NCI-H510A treated with DMSO at 0.1 percent for 48 hours (cell line): ENCODE data around the gene PHF19.
A peak's percentile ranks its signal among the peaks of the same experiment; 100 is the strongest.

Experiments used
- DNase-seq: peaks from one replicate; lab custom pipeline; 2025; lab: John Stamatoyannopoulos, UW

PHF19 gene

DNA sequence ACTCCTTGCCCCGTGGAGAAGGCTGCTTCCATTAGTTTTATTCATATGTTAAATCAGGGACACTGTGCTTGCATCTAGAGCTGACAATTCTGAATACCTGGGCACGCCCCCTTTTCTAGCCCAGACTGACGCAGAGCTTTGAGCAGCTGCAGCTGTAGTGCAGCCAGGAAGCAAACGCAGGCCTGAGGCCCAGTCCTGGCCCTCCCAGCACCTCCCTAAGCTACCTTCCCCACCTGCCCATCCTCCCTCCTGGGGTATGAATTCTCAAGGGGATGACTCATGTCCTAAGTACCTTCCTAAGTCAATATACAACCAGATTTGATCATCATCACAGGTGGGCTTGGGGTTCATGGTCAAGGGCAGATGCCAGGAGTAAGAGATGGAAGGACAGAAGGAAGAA is 3.5 kb downstream of the PHF19 start:
- peak; percentile 77 for DNase-seq

- no peak for DNase-seq
Measured at GRCh38 chr9:120872791-120873502, 4.0 kb downstream of the PHF19 start.

- DNase-seq: no peak
Measured at GRCh38 chr9:120870206-120870605, 6.8 kb downstream of the PHF19 start.

DNA sequence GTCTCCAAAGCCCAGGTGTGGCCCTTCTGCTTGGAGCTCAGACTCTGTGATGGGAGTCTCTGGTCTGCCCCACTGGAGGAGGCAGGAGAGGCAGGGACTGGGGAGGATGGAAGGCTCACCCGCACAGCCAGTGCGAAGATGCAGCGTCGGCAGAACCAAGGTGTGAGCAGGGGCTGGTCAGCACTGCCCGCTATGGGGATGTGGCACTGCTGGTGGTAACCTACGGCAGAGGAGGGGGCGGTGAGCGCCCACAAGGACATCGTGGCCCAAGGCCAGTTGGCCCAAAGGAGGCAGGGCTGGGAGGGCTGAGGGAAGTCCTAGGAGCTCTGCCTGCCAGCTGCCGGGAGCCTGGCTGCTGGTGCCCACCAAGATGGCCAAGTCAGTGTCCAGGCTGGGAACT is 7.3 kb downstream of the PHF19 start:
- no peak for DNase-seq

DNA sequence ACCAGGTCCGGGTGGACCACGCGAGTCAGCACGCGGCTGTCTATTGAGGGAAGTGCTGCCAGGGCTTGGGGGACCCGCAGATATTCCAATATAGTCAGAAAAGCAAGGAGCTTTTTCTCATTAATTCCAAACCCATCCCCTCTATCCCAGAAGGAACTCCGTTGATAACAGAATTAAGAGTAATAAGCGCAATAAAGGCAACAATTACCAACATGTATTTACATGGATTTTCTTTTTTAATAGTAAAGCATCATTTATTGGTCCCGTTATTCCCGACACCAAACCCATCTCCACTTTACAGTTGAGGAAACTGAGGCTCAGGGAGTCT is 7.7 kb downstream of the PHF19 start:
- DNase-seq: no peak

- no peak for DNase-seq
Measured at GRCh38 chr9:120868676-120869359, 8.2 kb downstream of the PHF19 start.

- no peak for DNase-seq
Measured at GRCh38 chr9:120868339-120868675, 8.7 kb downstream of the PHF19 start.

- no peak for DNase-seq
Measured at GRCh38 chr9:120867676-120868338, 9.2 kb downstream of the PHF19 start.

DNA sequence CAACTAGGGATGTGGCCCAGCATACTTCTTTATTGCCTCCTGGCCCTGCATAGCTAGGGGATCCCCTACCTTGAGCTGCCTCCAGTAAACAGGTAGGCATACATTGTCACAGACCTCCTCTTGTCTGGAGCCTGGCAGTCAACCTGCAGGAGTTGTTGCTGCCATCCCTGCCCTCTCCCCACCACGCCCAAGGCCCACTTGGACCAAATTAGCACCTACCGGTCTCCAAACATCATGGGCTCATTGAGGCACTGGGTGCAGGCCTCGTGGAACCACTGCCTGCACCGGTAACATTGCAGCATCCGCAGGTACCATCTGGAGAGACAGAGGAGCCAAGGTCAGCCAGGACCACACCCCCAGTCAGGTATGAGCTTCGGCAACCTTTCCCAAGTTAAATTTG is 10.3 kb downstream of the PHF19 start:
- DNase-seq: no peak

- DNase-seq: no peak
Measured at GRCh38 chr9:120865809-120866208, 11.2 kb downstream of the PHF19 start.

DNA sequence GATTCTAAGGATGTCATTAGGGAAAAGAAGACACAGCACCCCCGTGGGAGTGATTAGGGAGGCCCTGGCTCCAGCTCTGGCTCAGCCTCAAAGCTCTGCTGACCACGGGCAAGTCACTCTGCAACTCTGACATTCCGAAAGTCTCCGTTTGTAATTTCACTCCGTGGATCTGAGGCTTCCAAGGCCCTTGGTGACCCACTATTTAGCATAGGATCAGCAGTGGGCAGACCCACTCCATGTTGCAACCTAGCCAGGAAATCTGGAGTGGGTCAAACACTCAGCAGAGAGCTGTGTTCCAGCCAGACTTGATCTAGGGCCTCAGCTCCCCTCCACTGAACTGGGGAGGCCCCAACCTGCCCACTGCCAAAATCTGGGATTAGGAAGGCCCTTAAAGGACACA is 11.8 kb downstream of the PHF19 start:
- DNase-seq: no peak

DNA sequence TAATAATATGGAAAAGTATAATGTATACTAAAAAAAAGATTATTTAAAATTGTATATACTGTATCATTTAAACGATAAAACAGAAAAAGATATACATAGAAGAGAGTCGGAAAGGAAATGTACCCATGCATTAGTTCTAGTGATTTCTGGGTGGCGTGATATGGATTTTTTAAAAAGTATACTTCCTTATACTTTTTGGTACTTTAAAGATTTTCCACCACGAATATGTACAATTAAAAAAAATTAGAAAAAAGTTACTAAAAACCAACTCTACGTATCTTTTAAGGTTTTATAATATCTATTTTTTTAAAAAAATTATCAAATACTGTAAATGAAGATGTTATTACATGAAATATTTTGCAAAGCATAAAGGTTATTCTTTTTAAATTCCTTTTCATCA is 12.3 kb downstream of the PHF19 start:
- DNase-seq: no peak

DNA sequence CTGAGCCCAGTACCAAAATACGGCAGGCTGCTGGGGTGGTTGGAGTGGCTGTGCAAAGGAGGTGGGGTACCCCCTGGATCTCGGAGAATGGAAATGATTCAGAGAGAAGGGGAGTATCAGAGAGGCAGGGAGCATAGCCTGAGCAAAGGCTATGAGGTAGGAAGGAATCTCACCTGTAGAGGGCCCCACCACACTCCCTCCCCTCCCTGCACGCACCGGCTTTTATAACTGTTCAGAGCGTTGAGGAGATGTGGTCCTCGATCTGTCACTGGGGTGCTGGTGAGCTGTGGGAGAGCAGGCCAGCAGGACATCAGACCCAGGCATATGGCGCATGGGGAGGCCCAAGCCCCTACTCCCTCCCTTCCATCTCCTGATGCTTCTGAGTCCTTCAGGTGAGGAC is 13.2 kb downstream of the PHF19 start:
- no peak for DNase-seq

DNA sequence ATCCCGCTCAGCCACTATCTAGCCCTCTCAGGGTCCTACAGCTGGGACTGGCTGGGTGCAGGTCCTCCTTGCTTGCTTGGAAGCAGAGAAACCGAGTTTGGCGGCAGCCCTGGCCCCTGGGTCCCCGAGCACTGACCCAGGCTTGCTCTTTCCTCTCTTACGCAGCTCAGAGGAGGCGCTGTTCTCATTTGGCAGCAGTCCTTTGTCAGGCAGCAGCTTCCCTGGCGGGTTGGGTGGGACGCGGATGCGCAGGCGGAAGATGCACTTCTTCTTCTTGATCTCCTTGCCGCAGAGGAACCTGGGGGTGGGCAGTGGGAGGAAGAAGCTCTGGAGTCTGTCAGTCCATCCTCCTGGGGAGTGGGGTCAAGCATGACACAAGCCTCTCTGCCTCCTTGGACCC is 14.5 kb downstream of the PHF19 start:
- no peak for DNase-seq

- no peak for DNase-seq
Measured at GRCh38 chr9:120861935-120862334, 15.1 kb downstream of the PHF19 start.

GRCh38 chr9:120860083-120860482 is 16.9 kb downstream of the PHF19 start:
- DNase-seq: no peak

- no peak for DNase-seq
Measured at GRCh38 chr9:120859361-120859760, 17.6 kb downstream of the PHF19 start.

- DNase-seq: no peak
Measured at GRCh38 chr9:120857902-120858301, 19.1 kb downstream of the PHF19 start.

- DNase-seq: no peak
Measured at GRCh38 chr9:120857481-120857880, 19.5 kb downstream of the PHF19 start.

GRCh38 chr9:120856700-120857099 is 20.3 kb downstream of the PHF19 start:
- no peak for DNase-seq

DNA sequence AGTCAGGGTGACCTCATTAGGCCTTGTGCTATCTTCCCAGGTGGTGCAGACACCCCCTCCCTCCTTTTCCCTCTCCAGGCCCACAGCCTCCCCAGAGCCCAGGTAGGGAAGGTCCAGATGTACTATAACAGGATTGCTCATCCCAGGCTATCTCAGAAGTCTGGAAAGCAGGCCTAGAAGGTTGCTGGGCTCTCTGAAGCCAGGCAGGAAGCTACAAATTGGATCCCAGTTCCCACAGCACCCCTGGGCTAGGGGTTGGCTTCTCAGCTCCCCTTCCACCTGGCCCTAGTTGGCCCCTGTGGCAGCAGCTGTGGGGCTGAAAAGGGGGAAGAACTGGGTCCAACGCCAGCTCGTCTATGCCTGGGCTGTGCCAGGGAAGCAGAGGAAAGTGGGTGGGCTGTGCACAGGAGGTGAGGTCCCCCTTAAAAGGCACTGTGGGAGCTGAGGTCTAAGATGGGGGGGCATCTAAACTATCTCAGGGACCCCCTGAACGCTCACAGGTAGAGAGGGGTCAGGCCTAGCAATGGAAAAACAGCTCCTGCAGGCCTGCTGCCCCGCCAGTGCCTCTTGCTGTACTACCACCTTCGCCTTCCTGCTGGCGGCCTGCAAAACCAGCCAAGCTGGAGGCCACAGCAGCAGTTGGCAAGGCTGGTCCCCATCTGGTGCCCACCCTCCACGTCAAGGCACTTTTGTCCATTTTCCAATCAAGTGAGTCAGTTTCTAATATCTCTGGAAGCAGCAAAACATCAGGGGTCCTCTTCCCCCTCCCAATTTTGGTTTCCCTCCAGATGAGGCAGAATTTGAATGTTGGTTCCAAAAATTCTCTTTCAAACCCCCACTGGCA is 20.9 kb downstream of the PHF19 start:
- no peak for DNase-seq

- no peak for DNase-seq
Measured at GRCh38 chr9:120854596-120855327, 22.2 kb downstream of the PHF19 start.
